Measurements from ENCODE around the gene TXNRD3. TPM values are rescaled to one million over a fixed set of nuclear protein-coding genes. Genes with fewer than 3 reads are reported as not detected.

The TXNRD3 gene
- 6.7 and 8.2 TPM in 2 replicates for total RNA-seq

GRCh38 chr3:126654571-126655383 is at the start of gene TXNRD3:
TXNRD3 (minus strand) TSS chr3:126655124.

GRCh38 chr3:126703512-126704493 is 48.9 kb upstream of the TXNRD3 start, which contains the start of gene CHCHD6:
CHCHD6 (plus strand) TSS chr3:126704240; CDS start chr3:126704313, 73 bp downstream.

DNA sequence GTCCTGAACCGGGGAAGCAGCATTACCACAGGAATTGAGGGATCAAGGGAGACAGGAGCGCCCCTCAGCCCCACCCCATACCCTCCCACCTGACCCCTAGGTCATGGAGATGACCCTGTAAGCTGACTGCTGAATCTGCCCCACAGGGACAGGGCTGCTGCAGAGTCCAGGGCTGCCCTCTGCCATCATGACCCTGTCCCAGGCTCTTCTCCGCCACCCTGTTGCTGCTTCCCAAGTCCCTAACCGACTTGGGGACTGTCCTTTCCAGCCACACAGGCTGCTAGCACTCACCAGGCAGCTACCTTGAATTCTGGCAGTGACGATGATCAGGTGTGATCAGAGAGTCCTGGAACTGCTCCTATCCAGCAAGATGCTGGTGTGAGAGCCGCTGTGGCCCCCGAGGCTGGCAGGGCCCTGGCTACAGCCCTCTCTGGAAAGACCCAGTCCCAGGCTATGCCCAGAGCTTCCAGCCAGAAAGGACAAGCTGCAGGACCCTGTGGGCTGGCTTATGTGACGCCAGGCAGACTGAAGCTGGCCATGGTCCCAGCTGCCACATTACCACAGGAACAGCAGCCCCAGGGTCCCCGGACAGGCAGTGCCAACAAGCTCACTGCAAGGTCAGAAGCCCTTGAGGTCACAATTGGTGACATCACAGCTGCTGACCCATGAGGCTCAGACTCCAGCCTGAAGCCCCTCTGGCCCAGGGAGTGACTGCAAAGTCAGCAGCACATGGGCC is 96.4 kb downstream of the TXNRD3 start, which contains the start of gene C3orf22:
Gene C3orf22 (minus strand): TSS at position 597 of the 736 bp plus-strand sequence. CDS start 5,542 bp downstream, outside the sequence.

Small RNA genes lying within 50 kb of the gene (small RNA-seq; reads per million reads assigned to genes)
- not detected for gene RNA5SP138

Other genes starting within 250 kb of the TXNRD3 start
- 24.9 and 28.1 TPM in 2 replicates for gene ZXDC, start 179.2 kb downstream of the TXNRD3 start, total RNA-seq
- gene UROC1, start 137.4 kb downstream of the TXNRD3 start, total RNA-seq: not detected in 2 replicates
- gene CHST13, start 131.0 kb downstream of the TXNRD3 start, total RNA-seq: not detected in 2 replicates
- not detected in 2 replicates for gene C3orf22, start 96.2 kb downstream of the TXNRD3 start, total RNA-seq
- gene CHCHD6, start 49.1 kb upstream of the TXNRD3 start, total RNA-seq: 6.9 and 8.5 TPM in 2 replicates